Measurements from ENCODE around the gene LIF.

- TF ChIP-seq SP1 (IDR thresholded peaks at IDR 0.05) (no peak), TAF1 (conservative IDR thresholded peaks at IDR 0.05) (no peak), REST (IDR thresholded peaks at IDR 0.05) (no peak)
These were observed 39.8 kb upstream of the LIF start for GRCh38 chr22:30286331-30286730.

Data from liver (tissue), 2 donors.